ENCODE measurements around the gene RUFY3.

RUFY3 gene

DNA sequence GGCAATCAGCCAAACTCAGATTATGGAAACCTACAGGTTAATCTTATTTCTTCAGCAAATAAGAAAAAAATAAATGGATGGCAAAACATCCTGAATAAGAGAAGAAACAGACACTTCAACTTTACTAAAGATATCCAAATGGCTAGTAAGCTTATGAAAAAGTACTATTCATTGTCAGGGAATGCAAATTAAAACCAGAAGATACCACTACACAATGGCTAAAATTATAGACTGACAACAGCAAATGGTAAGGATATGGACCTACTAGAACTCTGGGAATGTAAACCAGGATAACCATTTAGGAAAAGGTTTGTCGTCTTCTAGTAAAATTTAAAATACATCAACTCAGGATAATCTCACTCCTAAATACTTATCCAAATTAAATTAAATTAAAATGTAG is 93.6 kb downstream of the RUFY3 start:
- Histone ChIP-seq H2AK5ac (ENCODE audit: low read depth, low read length) (no peak overlapping the region), H2BK12ac (ENCODE audit: low read length) (no peak overlapping the region), H3K27ac (replicated peaks; ENCODE audit: low read length) (no peak overlapping the region), H3K4me1 (ENCODE audit: control insufficient read depth in 2 of 2, insufficient read depth in 1 of 2, low read depth in 1 of 2, low read length in 2 of 2) (no peaks in the 10 kb centered on the region), H2BK5ac (ENCODE audit: low read length) (no peak overlapping the region), H3K9me3 (replicated peaks in 1 of 2; ENCODE audit: control insufficient read depth in 2 of 2, insufficient read depth in 1 of 2, low read depth in 1 of 2, low read length in 2 of 2) (no peaks in the 10 kb centered on the region), H4K8ac (ENCODE audit: low read depth, low read length) (no peak overlapping the region), H3K4me3 (ENCODE audit: low read length in 2 of 2) (no peak overlapping the region), H3K23ac (ENCODE audit: low read depth, low read length, poor library complexity) (no peak overlapping the region), H2BK15ac (ENCODE audit: low read length) (no peak overlapping the region), H4K91ac (ENCODE audit: low read depth, low read length, poor library complexity) (no peak overlapping the region), H3K14ac (ENCODE audit: low read length) (no peak overlapping the region), H3K4me2 (ENCODE audit: insufficient read depth, low read length, poor library complexity, severe bottlenecking) (no peak overlapping the region), H3K18ac (ENCODE audit: low read length) (no peak overlapping the region), H3K9ac (ENCODE audit: low read depth, low read length, poor library complexity) (no peak overlapping the region), H3K4ac (ENCODE audit: low read length) (no peak overlapping the region), H3K27me3 (ENCODE audit: control insufficient read depth in 3 of 3, insufficient read depth in 3 of 3, low read depth in 1 of 3, low read length in 3 of 3) (no peaks in the 10 kb centered on the region), H2AFZ (ENCODE audit: low read length) (no peak overlapping the region), H2BK120ac (ENCODE audit: low read depth, low read length) (no peak overlapping the region), H3K79me1 (ENCODE audit: low read depth, low read length) (no peaks in the 10 kb centered on the region), H3K36me3 (replicated peaks in 1 of 2; ENCODE audit: control insufficient read depth in 2 of 2, insufficient read depth in 2 of 2, low read length in 2 of 2) (peaks cover 0 to 37% of the 10 kb centered on the region in 2 donors)
- DNase-seq (ENCODE audit: low spot score): no peak
- WGBS, 2 donors (ENCODE audit: extremely low coverage in 2 of 2, insufficient read length in 2 of 2, insufficient replicate concordance in 1 of 2): no CpG with 5 or more reads among the region's 1 CpG

DNA sequence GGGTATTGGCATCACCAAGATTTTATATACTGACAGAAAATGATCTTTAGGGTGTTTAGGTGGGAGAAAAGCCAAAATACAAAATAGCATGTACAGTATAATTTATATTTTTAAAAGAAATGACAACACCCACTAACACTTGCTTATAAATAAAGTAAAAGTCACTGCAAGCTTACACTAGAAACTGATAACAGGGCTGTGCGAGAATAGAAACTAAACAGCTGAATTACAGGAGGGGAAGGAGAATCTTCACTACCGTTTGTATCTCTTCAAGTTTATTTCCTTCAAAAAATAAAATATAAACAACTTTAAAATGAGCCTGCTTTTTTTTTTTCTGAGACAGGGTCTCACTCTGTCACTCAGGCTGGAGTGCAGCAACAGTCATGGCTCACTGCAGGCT is 95.1 kb downstream of the RUFY3 start:
- no peak overlapping the region for H2BK5ac ChIP-seq (ENCODE audit: low read length)
- H2AK5ac ChIP-seq (ENCODE audit: low read depth, low read length): no peak overlapping the region
- H3K27ac ChIP-seq (replicated peaks; ENCODE audit: low read length): no peak overlapping the region
- H3K14ac ChIP-seq (ENCODE audit: low read length): no peak overlapping the region
- no CpG with 5 or more reads among the region's 2 CpGs for WGBS, 2 donors (ENCODE audit: extremely low coverage in 2 of 2, insufficient read length in 2 of 2, insufficient replicate concordance in 1 of 2)
- H3K9me3 ChIP-seq (replicated peaks in 1 of 2; ENCODE audit: control insufficient read depth in 2 of 2, insufficient read depth in 1 of 2, low read depth in 1 of 2, low read length in 2 of 2): no peaks in the 10 kb centered on the region
- no peak overlapping the region for H2BK15ac ChIP-seq (ENCODE audit: low read length)
- H3K23ac ChIP-seq (ENCODE audit: low read depth, low read length, poor library complexity): no peak overlapping the region
- no peak overlapping the region for H2AFZ ChIP-seq (ENCODE audit: low read length)
- H2BK120ac ChIP-seq (ENCODE audit: low read depth, low read length): no peak overlapping the region
- no peak overlapping the region for H3K9ac ChIP-seq (ENCODE audit: low read depth, low read length, poor library complexity)
- DNase-seq (ENCODE audit: low spot score): no peak
- no peak overlapping the region for H3K18ac ChIP-seq (ENCODE audit: low read length)
- no peaks in the 10 kb centered on the region for H3K4me1 ChIP-seq (ENCODE audit: control insufficient read depth in 2 of 2, insufficient read depth in 1 of 2, low read depth in 1 of 2, low read length in 2 of 2)
- H3K4ac ChIP-seq (ENCODE audit: low read length): no peak overlapping the region
- no peak overlapping the region for H4K91ac ChIP-seq (ENCODE audit: low read depth, low read length, poor library complexity)
- H4K8ac ChIP-seq (ENCODE audit: low read depth, low read length): no peak overlapping the region
- H3K4me3 ChIP-seq (ENCODE audit: low read length in 2 of 2): no peak overlapping the region
- peaks cover 3 to 53% of the 10 kb centered on the region in 2 donors for H3K36me3 ChIP-seq (replicated peaks in 1 of 2; ENCODE audit: control insufficient read depth in 2 of 2, insufficient read depth in 2 of 2, low read length in 2 of 2)
- H3K4me2 ChIP-seq (ENCODE audit: insufficient read depth, low read length, poor library complexity, severe bottlenecking): no peak overlapping the region
- no peaks in the 10 kb centered on the region for H3K27me3 ChIP-seq (ENCODE audit: control insufficient read depth in 3 of 3, insufficient read depth in 3 of 3, low read depth in 1 of 3, low read length in 3 of 3)
- no peak overlapping the region for H2BK12ac ChIP-seq (ENCODE audit: low read length)
- H3K79me1 ChIP-seq (ENCODE audit: low read depth, low read length): no peaks in the 10 kb centered on the region

DNA sequence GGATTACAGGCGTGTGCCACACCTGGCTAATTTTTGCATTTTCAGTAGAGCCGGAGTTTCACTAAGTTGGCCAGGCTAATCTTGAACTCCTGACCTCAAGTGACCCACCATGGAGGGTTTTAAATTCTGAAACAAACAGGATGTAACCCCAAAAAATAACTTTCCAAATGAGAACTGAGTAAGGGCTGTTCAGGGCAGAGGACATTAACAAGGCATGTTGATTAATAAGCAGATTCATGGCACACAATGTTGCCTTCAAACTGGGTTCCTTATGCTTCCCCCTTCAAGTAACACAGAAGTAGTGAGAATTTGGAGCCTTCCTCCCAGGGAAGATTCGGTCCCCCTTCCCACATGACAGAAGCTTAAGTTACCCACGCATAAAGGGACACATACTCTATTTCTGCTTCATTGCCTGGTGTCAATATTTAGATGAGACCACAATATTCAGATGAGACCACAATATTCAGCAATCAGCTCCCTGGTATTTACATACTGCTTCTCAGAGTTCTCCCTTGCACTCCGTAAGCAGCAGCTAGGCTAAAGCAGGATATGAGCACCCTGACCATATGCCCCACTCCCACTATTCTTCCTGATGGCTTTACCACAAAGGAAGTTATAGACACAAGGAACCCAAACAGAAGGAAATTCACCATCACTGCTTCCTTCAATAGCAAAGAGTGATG is 96.5 kb downstream of the RUFY3 start:
- H2BK12ac ChIP-seq (ENCODE audit: low read length): no peak overlapping the region
- peaks cover 3 to 67% of the 10 kb centered on the region in 2 donors for H3K36me3 ChIP-seq (replicated peaks in 1 of 2; ENCODE audit: control insufficient read depth in 2 of 2, insufficient read depth in 2 of 2, low read length in 2 of 2)
- H2AK5ac ChIP-seq (ENCODE audit: low read depth, low read length): no peak overlapping the region
- H3K23ac ChIP-seq (ENCODE audit: low read depth, low read length, poor library complexity): no peak overlapping the region
- no peak for DNase-seq (ENCODE audit: low spot score)
- H3K14ac ChIP-seq (ENCODE audit: low read length): no peak overlapping the region
- no peaks in the 10 kb centered on the region for H3K9me3 ChIP-seq (replicated peaks in 1 of 2; ENCODE audit: control insufficient read depth in 2 of 2, insufficient read depth in 1 of 2, low read depth in 1 of 2, low read length in 2 of 2)
- no peak overlapping the region for H4K8ac ChIP-seq (ENCODE audit: low read depth, low read length)
- no peak overlapping the region for H3K18ac ChIP-seq (ENCODE audit: low read length)
- H2BK120ac ChIP-seq (ENCODE audit: low read depth, low read length): no peak overlapping the region
- no CpG with 5 or more reads among the region's 5 CpGs for WGBS, 2 donors (ENCODE audit: extremely low coverage in 2 of 2, insufficient read length in 2 of 2, insufficient replicate concordance in 1 of 2)
- no peak overlapping the region for H4K91ac ChIP-seq (ENCODE audit: low read depth, low read length, poor library complexity)
- H2AFZ ChIP-seq (ENCODE audit: low read length): no peak overlapping the region
- H3K4me3 ChIP-seq (ENCODE audit: low read length in 2 of 2): no peak overlapping the region
- no peaks in the 10 kb centered on the region for H3K79me1 ChIP-seq (ENCODE audit: low read depth, low read length)
- H2BK15ac ChIP-seq (ENCODE audit: low read length): no peak overlapping the region
- H3K4me2 ChIP-seq (ENCODE audit: insufficient read depth, low read length, poor library complexity, severe bottlenecking): no peak overlapping the region
- no peaks in the 10 kb centered on the region for H3K4me1 ChIP-seq (ENCODE audit: control insufficient read depth in 2 of 2, insufficient read depth in 1 of 2, low read depth in 1 of 2, low read length in 2 of 2)
- H3K4ac ChIP-seq (ENCODE audit: low read length): no peak overlapping the region
- H3K27me3 ChIP-seq (ENCODE audit: control insufficient read depth in 3 of 3, insufficient read depth in 3 of 3, low read depth in 1 of 3, low read length in 3 of 3): no peaks in the 10 kb centered on the region
- no peak overlapping the region for H3K27ac ChIP-seq (replicated peaks; ENCODE audit: low read length)
- no peak overlapping the region for H2BK5ac ChIP-seq (ENCODE audit: low read length)
- H3K9ac ChIP-seq (ENCODE audit: low read depth, low read length, poor library complexity): no peak overlapping the region

DNA sequence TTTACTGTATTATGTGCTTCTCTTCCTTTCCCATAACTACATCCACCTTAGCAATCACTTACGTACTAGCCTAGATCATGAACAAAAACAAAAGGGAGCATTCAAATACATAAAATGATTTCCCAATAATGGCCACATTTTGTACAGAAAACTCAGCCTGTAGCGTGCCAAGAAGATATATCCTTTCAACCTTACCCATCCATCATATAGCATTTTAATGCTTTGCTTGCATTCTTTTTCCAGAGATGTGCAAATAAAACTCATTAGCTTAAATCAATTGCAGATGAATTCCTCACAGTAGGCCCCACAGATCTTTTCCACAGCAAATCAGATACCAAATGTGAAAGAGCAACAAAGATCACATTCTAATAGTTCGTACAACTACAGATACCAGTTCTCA is 97.2 kb downstream of the RUFY3 start:
- Histone ChIP-seq H3K4me2 (ENCODE audit: insufficient read depth, low read length, poor library complexity, severe bottlenecking) (no peak overlapping the region), H3K27me3 (ENCODE audit: control insufficient read depth in 3 of 3, insufficient read depth in 3 of 3, low read depth in 1 of 3, low read length in 3 of 3) (no peaks in the 10 kb centered on the region), H3K23ac (ENCODE audit: low read depth, low read length, poor library complexity) (no peak overlapping the region), H3K4ac (ENCODE audit: low read length) (no peak overlapping the region), H3K14ac (ENCODE audit: low read length) (no peak overlapping the region), H3K9me3 (replicated peaks in 1 of 2; ENCODE audit: control insufficient read depth in 2 of 2, insufficient read depth in 1 of 2, low read depth in 1 of 2, low read length in 2 of 2) (no peaks in the 10 kb centered on the region), H3K79me1 (ENCODE audit: low read depth, low read length) (no peaks in the 10 kb centered on the region), H3K36me3 (replicated peaks in 1 of 2; ENCODE audit: control insufficient read depth in 2 of 2, insufficient read depth in 2 of 2, low read length in 2 of 2) (peaks cover 6 to 73% of the 10 kb centered on the region in 2 donors), H3K4me1 (ENCODE audit: control insufficient read depth in 2 of 2, insufficient read depth in 1 of 2, low read depth in 1 of 2, low read length in 2 of 2) (no peaks in the 10 kb centered on the region), H4K8ac (ENCODE audit: low read depth, low read length) (no peak overlapping the region), H3K27ac (replicated peaks; ENCODE audit: low read length) (no peak overlapping the region), H2BK120ac (ENCODE audit: low read depth, low read length) (no peak overlapping the region), H4K91ac (ENCODE audit: low read depth, low read length, poor library complexity) (no peak overlapping the region), H2AFZ (ENCODE audit: low read length) (no peak overlapping the region), H2BK15ac (ENCODE audit: low read length) (no peak overlapping the region), H3K18ac (ENCODE audit: low read length) (no peak overlapping the region), H3K4me3 (ENCODE audit: low read length in 2 of 2) (no peak overlapping the region), H2BK5ac (ENCODE audit: low read length) (no peak overlapping the region), H2AK5ac (ENCODE audit: low read depth, low read length) (no peak overlapping the region), H3K9ac (ENCODE audit: low read depth, low read length, poor library complexity) (no peak overlapping the region), H2BK12ac (ENCODE audit: low read length) (no peak overlapping the region)
- no CpG with 5 or more reads among the region's 3 CpGs for WGBS, 2 donors (ENCODE audit: extremely low coverage in 2 of 2, insufficient read length in 2 of 2, insufficient replicate concordance in 1 of 2)
- no peak for DNase-seq (ENCODE audit: low spot score)

All from neuronal stem cell (in vitro differentiated cells).